ENCODE data around the gene SUN1. TPM values are rescaled to one million over a fixed set of nuclear protein-coding genes. Genes with fewer than 3 reads are reported as not detected.
"Not testable (repeated sequence)": the region's sequence is repeated elsewhere in the genome, so short reads cannot be mapped to it uniquely, and the experiment has no call there.

Gene SUN1
- total RNA-seq, 2 experiments from 2014 or later, result 69.5 to 69.9 TPM

GRCh38 chr7:794671-795329, 37.5 kb upstream of the SUN1 start:
- Mint-ChIP-seq H3K27me3 (no peaks in the 10 kb centered on the region), H3K9me3 (no peaks in the 10 kb centered on the region), H3K4me1 (ENCODE audit: low read depth) (no peaks in the 10 kb centered on the region), H3K27ac (no peak overlapping the region), H3K4me3 (no peak overlapping the region), H3K36me3 (no peaks in the 10 kb centered on the region)
- DNase-seq, result no peak
- ChIA-PET POLR2A (no interaction called here), CTCF (no interaction called here)
- intact Hi-C loops (cut with micrococcal nuclease), result no loop called here

DNA sequence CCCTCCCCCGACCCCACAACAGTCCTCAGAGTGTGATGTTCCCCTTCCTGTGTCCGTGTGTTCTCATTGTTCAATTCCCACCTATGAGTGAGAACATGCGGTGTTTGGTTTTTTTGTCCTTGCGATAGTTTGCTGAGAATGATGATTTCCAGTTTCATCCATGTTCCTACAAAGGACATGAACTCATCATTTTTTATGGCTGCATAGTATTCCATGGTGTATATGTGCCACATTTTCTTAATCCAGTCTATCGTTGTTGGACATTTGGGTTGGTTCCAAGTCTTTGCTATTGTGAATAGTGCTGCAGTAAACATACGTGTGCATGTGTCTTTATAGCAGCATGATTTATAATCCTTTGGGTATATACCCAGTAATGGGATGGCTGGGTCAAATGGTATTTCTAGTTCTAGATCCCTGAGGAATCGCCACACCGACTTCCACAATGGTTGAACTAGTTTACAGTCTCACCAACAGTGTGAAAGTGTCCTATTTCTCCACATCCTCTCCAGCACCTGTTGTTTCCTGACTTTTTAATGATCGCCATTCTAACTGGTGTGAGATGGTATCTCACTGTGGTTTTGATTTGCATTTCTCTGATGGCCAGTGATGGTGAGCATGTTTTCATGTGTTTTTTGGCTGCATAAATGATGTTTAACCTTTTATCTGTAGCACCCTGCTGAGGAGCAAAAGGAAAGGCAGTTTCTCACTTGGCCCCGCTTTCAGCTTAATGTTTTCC, 35.7 kb upstream of the SUN1 start:
- CTCF ChIA-PET; intact Hi-C loops (cut with micrococcal nuclease); H3K4me3 Mint-ChIP-seq; H3K4me1 Mint-ChIP-seq (ENCODE audit: low read depth); H3K27ac Mint-ChIP-seq; H3K27me3 Mint-ChIP-seq; H3K9me3 Mint-ChIP-seq; H3K36me3 Mint-ChIP-seq; DNase-seq; POLR2A ChIA-PET: not testable (repeated sequence)

DNA sequence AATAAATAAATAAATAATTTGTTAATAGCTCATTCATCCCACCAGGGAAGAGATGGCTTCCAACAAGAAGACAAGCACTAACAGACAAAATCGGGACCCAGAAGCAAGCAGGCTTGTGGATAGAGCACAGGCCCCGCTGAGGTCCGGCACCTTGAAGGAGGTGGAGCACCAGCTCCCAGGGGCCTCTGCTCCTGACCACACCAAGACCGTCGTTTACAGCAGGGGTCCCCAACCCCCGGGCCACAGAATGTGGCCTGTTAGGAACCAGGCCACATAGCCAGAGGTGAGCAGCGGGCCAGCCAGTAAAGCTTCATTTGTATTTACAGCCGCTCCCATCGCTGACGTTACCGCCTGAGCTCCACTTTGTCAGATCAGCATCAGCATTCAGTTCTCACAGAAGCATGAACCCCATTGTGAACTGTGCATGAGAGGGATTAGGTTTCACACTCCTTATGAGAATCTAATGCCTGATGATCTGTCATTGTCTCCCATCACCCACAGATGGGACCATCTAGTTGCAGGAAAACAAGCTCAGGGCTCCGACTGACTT, 33.3 kb upstream of the SUN1 start:
- Mint-ChIP-seq H3K36me3 (no peaks in the 10 kb centered on the region), H3K4me1 (ENCODE audit: low read depth) (no peaks in the 10 kb centered on the region), H3K9me3 (no peaks in the 10 kb centered on the region), H3K4me3 (no peak overlapping the region), H3K27me3 (no peaks in the 10 kb centered on the region), H3K27ac (no peak overlapping the region)
- intact Hi-C loops (cut with micrococcal nuclease), result no loop called here
- POLR2A ChIA-PET, result no interaction called here
- CTCF ChIA-PET, result interaction anchor here (1.2 kb wide), 1 partner anchor 13 kb away, joined by 6 read pairs; no protein-coding TSS in a partner anchor
- no peak for DNase-seq

DNA sequence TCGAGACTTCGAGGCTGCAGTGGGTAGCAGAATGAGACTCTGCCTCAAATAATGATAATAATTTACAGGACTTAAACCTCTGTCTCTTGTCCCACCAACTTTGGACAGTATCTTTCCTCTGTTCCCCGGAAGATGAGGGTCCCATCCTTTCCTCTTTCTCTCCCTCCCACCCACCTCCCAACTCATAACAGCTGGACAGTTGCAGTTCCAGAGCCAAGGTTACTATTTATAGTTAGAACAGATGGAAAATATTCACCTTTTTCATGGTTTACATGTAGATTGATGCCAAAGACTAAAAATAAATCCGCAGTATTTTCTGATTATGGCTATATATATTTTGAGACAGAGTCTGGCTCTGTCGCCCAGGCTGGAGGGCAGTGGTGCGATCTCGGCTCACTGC, 31.6 kb upstream of the SUN1 start:
- H3K4me1 Mint-ChIP-seq (ENCODE audit: low read depth), result no peaks in the 10 kb centered on the region
- CTCF ChIA-PET, result no interaction called here
- H3K9me3 Mint-ChIP-seq, result no peaks in the 10 kb centered on the region

GRCh38 chr7:801351-801750, 30.9 kb upstream of the SUN1 start:
- H3K36me3 Mint-ChIP-seq; H3K9me3 Mint-ChIP-seq; CTCF ChIA-PET; H3K4me3 Mint-ChIP-seq; POLR2A ChIA-PET; H3K27me3 Mint-ChIP-seq; intact Hi-C loops (cut with micrococcal nuclease); H3K27ac Mint-ChIP-seq; DNase-seq; H3K4me1 Mint-ChIP-seq (ENCODE audit: low read depth): not testable (repeated sequence)

More for the DNA sequence above, 31.6 kb upstream of the SUN1 start:
- H3K27me3 Mint-ChIP-seq, result no peaks in the 10 kb centered on the region
- intact Hi-C loops (cut with micrococcal nuclease), result no loop called here
- DNase-seq, result no peak
- no peak overlapping the region for H3K4me3 Mint-ChIP-seq
- POLR2A ChIA-PET, result no interaction called here
- no peak overlapping the region for H3K27ac Mint-ChIP-seq
- H3K36me3 Mint-ChIP-seq, result no peaks in the 10 kb centered on the region

DNA sequence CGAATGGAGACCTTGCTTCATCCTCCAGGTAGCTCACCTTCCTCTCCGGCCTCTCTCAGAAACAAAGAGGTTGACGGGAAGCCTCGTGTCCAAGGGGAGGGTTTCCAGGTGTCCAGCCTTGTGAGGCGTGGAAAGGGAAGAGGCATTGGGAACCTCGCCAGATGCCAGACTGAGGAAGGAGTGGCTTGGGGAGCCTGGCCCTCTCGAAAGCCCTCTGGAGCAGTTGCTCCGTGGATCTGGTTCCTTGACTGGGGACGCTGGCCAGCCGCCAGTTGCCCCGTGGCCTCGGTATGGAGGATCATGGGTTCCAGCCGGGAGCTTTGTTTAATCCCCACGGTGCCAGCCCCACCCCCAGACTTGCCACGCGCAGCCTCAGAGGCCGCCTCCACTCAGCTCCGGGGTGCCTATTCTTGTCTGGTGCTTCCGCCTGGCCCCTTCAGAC, 30.3 kb upstream of the SUN1 start:
- H3K4me1 Mint-ChIP-seq (ENCODE audit: low read depth), result no peaks in the 10 kb centered on the region
- ChIA-PET CTCF (no interaction called here), POLR2A (no interaction called here)
- no peaks in the 10 kb centered on the region for H3K27me3 Mint-ChIP-seq
- H3K36me3 Mint-ChIP-seq, result no peaks in the 10 kb centered on the region
- intact Hi-C loops (cut with micrococcal nuclease), result no loop called here
- no peak overlapping the region for H3K4me3 Mint-ChIP-seq
- no peaks in the 10 kb centered on the region for H3K9me3 Mint-ChIP-seq
- no peak overlapping the region for H3K27ac Mint-ChIP-seq
- no peak for DNase-seq

GRCh38 chr7:802500-803242, 29.6 kb upstream of the SUN1 start:
- no peak for DNase-seq
- Mint-ChIP-seq H3K4me1 (ENCODE audit: low read depth) (no peaks in the 10 kb centered on the region), H3K9me3 (no peaks in the 10 kb centered on the region), H3K27me3 (no peaks in the 10 kb centered on the region), H3K4me3 (no peak overlapping the region), H3K36me3 (no peaks in the 10 kb centered on the region), H3K27ac (no peak overlapping the region)
- ChIA-PET CTCF (no interaction called here), POLR2A (no interaction called here)
- intact Hi-C loops (cut with micrococcal nuclease), result no loop called here

DNA sequence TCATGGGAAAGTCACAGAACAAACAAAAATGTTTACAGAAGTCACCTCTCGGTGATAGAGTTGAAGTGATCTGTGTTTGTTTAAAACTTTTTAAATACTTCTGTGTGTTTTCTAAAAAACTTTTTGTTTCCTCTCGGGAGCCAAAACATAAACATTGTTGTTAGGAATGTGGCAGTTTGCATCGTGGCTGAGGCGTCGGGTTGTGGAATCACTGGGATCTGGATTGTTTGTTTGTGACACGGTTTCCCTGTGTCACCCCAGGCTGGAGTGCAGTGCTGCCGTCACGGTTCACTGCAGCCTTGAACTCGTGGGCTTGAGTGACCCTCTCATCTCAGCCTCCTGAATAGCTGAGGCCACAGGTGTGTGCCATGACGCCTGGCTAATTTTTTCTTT, 29.0 kb upstream of the SUN1 start:
- DNase-seq, result no peak
- Mint-ChIP-seq H3K36me3 (no peaks in the 10 kb centered on the region), H3K9me3 (no peaks in the 10 kb centered on the region), H3K27me3 (no peaks in the 10 kb centered on the region), H3K27ac (no peak overlapping the region), H3K4me1 (ENCODE audit: low read depth) (no peaks in the 10 kb centered on the region), H3K4me3 (no peak overlapping the region)
- POLR2A ChIA-PET, result no interaction called here
- intact Hi-C loops (cut with micrococcal nuclease), result no loop called here
- CTCF ChIA-PET, result no interaction called here

GRCh38 chr7:803796-804195, 28.5 kb upstream of the SUN1 start:
- POLR2A ChIA-PET; intact Hi-C loops (cut with micrococcal nuclease): not testable (repeated sequence)

GRCh38 chr7:805261-805660, 27.0 kb upstream of the SUN1 start:
- intact Hi-C loops (cut with micrococcal nuclease), result no loop called here
- Mint-ChIP-seq H3K4me1 (ENCODE audit: low read depth) (no peaks in the 10 kb centered on the region), H3K36me3 (no peaks in the 10 kb centered on the region), H3K27me3 (no peaks in the 10 kb centered on the region), H3K4me3 (no peak overlapping the region), H3K27ac (no peak overlapping the region), H3K9me3 (no peaks in the 10 kb centered on the region)
- CTCF ChIA-PET, result interaction anchor here (1.4 kb wide), 1 partner anchor 68 kb away, joined by 3 read pairs; no protein-coding TSS in a partner anchor
- POLR2A ChIA-PET, result no interaction called here
- DNase-seq, result no peak

More at GRCh38 chr7:803796-804195, 28.5 kb upstream of the SUN1 start:
- H3K4me3 Mint-ChIP-seq; H3K4me1 Mint-ChIP-seq (ENCODE audit: low read depth); DNase-seq; H3K9me3 Mint-ChIP-seq; H3K27me3 Mint-ChIP-seq; H3K27ac Mint-ChIP-seq; CTCF ChIA-PET; H3K36me3 Mint-ChIP-seq: not testable (repeated sequence)

DNA sequence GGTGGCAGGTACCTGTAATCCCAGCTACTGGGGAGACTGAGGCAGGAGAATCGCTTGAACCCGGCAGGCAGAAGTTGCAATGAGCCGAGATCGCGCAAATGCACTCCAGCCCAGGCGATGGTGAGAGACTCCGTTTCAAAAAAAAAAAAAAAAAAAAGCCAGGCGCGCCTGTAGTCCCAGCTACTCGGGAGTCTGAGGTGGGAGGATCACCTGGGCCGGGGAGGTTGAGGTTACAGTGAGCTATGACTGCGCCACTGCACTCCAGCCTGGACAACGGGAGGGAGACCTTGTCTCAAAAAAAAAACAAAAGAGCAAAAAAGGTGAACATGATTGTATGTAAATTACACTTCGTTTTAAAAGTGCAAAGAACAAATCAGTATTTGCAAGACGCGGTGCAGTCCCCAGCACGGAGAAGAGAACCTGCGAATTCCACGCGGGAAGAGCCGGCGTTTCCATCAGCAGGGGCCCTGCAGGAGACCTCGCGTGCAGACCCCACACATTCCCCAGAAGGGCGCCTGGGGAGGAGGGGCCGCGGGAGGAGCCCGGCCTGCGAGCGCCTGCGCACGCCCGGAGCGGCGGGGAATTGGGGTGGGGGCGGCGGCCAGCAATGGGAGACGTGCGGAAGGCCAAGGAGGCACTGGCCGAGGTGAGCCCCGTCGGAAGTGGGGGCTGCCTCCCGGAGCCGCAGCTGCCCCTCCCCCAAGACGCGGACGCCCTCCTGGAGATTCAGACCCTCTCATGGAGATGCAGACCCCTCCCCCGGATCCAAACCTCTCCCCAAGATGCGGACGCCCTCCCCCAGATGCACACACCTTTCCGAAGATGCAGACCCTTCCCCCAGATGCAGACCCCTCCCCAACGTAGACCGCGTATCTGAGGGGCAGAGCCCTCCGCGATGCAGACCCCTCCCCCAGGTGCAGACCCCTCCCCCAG, 16.7 kb upstream of the SUN1 start:
- POLR2A ChIA-PET, result interaction anchor here (2.0 to 2.1 kb wide), 2 partner anchors 16 to 60 kb away, joined by 6 to 19 read pairs; partner anchors contain the start of gene SUN1
- intact Hi-C loops (cut with micrococcal nuclease), result loop anchor here (1.0 to 2.0 kb wide), 2 partner anchors 61 to 211 kb away; partner anchors contain the start of gene GET4
- CTCF ChIA-PET, result interaction anchor here (1.9 to 2.8 kb wide), 2 partner anchors 16 to 57 kb away, joined by 11 to 17 read pairs; partner anchors contain the start of gene SUN1
- H3K27ac Mint-ChIP-seq, result no peak overlapping the region
- peaks cover 8% of the 10 kb centered on the region for H3K36me3 Mint-ChIP-seq
- H3K9me3 Mint-ChIP-seq, result no peaks in the 10 kb centered on the region
- peak overlapping the region; percentile 71 for H3K4me3 Mint-ChIP-seq
- peaks cover 11% of the 10 kb centered on the region for H3K27me3 Mint-ChIP-seq
- peak; percentile 36 for DNase-seq
- H3K4me1 Mint-ChIP-seq (ENCODE audit: low read depth), result peaks cover 51% of the 10 kb centered on the region
